Measurements from ENCODE around the gene HAAO. TPM values are rescaled to one million over a fixed set of nuclear protein-coding genes. Genes with fewer than 3 reads are reported as not detected.

HAAO gene
- total RNA-seq, 2 donors from 2014 or later, result 10.3 to 14.0 TPM

- DNase-seq (ENCODE audit: low spot score), result no peak
- H3K36me3 ChIP-seq, result no peaks in the 10 kb centered on the region
- H3K27ac ChIP-seq, result no peak overlapping the region
- H3K4me1 ChIP-seq (replicated peaks), result no peaks in the 10 kb centered on the region
- WGBS, result 96% methylated on average over 45 of the region's 45 CpGs
- H3K27me3 ChIP-seq (replicated peaks; ENCODE audit: insufficient read depth), result no peaks in the 10 kb centered on the region
- intact Hi-C loops (cut with DNase I), result no loop called here
- H3K9me3 ChIP-seq, result no peaks in the 10 kb centered on the region
- TF ChIP-seq POLR2AphosphoS5 (IDR thresholded peaks at IDR 0.05) (no peak), POLR2A (IDR thresholded peaks at IDR 0.05) (no peak)
- TF ChIP-seq, protein P1, sequence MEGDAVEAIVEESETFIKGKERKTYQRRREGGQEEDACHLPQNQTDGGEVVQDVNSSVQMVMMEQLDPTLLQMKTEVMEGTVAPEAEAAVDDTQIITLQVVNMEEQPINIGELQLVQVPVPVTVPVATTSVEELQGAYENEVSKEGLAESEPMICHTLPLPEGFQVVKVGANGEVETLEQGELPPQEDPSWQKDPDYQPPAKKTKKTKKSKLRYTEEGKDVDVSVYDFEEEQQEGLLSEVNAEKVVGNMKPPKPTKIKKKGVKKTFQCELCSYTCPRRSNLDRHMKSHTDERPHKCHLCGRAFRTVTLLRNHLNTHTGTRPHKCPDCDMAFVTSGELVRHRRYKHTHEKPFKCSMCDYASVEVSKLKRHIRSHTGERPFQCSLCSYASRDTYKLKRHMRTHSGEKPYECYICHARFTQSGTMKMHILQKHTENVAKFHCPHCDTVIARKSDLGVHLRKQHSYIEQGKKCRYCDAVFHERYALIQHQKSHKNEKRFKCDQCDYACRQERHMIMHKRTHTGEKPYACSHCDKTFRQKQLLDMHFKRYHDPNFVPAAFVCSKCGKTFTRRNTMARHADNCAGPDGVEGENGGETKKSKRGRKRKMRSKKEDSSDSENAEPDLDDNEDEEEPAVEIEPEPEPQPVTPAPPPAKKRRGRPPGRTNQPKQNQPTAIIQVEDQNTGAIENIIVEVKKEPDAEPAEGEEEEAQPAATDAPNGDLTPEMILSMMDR (IDR thresholded peaks at IDR 0.05), result no peak
- no peak overlapping the region for H3K4me3 ChIP-seq
These were observed 29.3 kb downstream of the HAAO start for GRCh38 chr2:42762823-42763804.

- TF ChIP-seq POLR2A (IDR thresholded peaks at IDR 0.05), result no peak
- TF ChIP-seq, protein P1 (IDR thresholded peaks at IDR 0.05), result no peak
- no peak for TF ChIP-seq POLR2AphosphoS5 (IDR thresholded peaks at IDR 0.05)
- 87% methylated on average over 5 of the region's 5 CpGs for WGBS
- no peak overlapping the region for H3K27ac ChIP-seq
- no peak overlapping the region for H3K4me3 ChIP-seq
- no peaks in the 10 kb centered on the region for H3K4me1 ChIP-seq (replicated peaks)
- no peaks in the 10 kb centered on the region for H3K36me3 ChIP-seq
- H3K27me3 ChIP-seq (replicated peaks; ENCODE audit: insufficient read depth), result no peaks in the 10 kb centered on the region
- H3K9me3 ChIP-seq, result no peaks in the 10 kb centered on the region
- intact Hi-C loops (cut with DNase I), result no loop called here
- no peak for DNase-seq (ENCODE audit: low spot score)
These were observed 30.2 kb downstream of the HAAO start for GRCh38 chr2:42762155-42762554.

GRCh38 chr2:42761554-42761953 is 30.8 kb downstream of the HAAO start:
- WGBS, result 92% methylated on average over 9 of the region's 9 CpGs
- Histone ChIP-seq H3K27me3 (replicated peaks; ENCODE audit: insufficient read depth) (no peaks in the 10 kb centered on the region), H3K27ac (no peak overlapping the region), H3K9me3 (no peaks in the 10 kb centered on the region), H3K4me1 (replicated peaks) (no peaks in the 10 kb centered on the region), H3K36me3 (no peaks in the 10 kb centered on the region), H3K4me3 (no peak overlapping the region)
- no peak for DNase-seq (ENCODE audit: low spot score)
- TF ChIP-seq POLR2A (IDR thresholded peaks at IDR 0.05) (no peak), POLR2AphosphoS5 (IDR thresholded peaks at IDR 0.05) (no peak)
- TF ChIP-seq, protein P1 (IDR thresholded peaks at IDR 0.05), result no peak
- intact Hi-C loops (cut with DNase I), result no loop called here

GRCh38 chr2:42758751-42759150 is 33.6 kb downstream of the HAAO start:
- intact Hi-C loops (cut with DNase I), result no loop called here
- H3K27me3 ChIP-seq (replicated peaks; ENCODE audit: insufficient read depth), result no peaks in the 10 kb centered on the region
- peaks cover 4% of the 10 kb centered on the region for H3K4me1 ChIP-seq (replicated peaks)
- DNase-seq (ENCODE audit: low spot score), result no peak
- H3K27ac ChIP-seq, result no peak overlapping the region
- TF ChIP-seq, protein P1 (IDR thresholded peaks at IDR 0.05), result no peak
- H3K4me3 ChIP-seq, result no peak overlapping the region
- no peaks in the 10 kb centered on the region for H3K9me3 ChIP-seq
- WGBS, result 93% methylated on average over 1 of the region's 1 CpG
- H3K36me3 ChIP-seq, result no peaks in the 10 kb centered on the region

Measured in prostate gland (tissue), 2 donors.